Measurements from ENCODE around the gene DPH5.

DNA sequence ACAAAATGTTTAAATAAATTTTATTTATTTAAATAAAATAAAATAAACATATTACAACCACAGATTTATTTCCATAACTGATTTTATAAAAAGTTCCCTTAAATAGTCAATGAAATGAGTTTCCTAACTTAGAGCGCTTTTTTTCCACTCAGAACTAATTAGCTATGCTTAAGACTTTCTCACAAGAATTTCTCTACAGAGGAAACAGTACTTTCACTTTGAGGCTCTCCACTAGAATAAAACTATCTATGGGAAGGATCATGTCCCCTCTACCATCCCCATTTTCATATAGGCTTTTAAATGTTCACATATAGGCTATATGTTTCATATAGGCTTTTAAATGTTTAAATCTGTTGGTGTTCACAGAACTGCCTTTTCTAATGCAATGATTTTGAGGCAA is 40.0 kb upstream of the DPH5 start:
- TF ChIP-seq, protein P1, sequence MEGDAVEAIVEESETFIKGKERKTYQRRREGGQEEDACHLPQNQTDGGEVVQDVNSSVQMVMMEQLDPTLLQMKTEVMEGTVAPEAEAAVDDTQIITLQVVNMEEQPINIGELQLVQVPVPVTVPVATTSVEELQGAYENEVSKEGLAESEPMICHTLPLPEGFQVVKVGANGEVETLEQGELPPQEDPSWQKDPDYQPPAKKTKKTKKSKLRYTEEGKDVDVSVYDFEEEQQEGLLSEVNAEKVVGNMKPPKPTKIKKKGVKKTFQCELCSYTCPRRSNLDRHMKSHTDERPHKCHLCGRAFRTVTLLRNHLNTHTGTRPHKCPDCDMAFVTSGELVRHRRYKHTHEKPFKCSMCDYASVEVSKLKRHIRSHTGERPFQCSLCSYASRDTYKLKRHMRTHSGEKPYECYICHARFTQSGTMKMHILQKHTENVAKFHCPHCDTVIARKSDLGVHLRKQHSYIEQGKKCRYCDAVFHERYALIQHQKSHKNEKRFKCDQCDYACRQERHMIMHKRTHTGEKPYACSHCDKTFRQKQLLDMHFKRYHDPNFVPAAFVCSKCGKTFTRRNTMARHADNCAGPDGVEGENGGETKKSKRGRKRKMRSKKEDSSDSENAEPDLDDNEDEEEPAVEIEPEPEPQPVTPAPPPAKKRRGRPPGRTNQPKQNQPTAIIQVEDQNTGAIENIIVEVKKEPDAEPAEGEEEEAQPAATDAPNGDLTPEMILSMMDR (IDR thresholded peaks at IDR 0.05) = no peak
- TF ChIP-seq POLR2A (IDR thresholded peaks at IDR 0.05) = no peak
